ENCODE data around the gene PRDM11.

PRDM11 gene

GRCh38 chr11:45267052-45267451, 120.6 kb downstream of the PRDM11 start:
- in situ Hi-C loops (cut with HindIII; ENCODE audit: low sequenced_read_pairs): no loop called here

GRCh38 chr11:45267652-45268299, 121.3 kb downstream of the PRDM11 start:
- no peak overlapping the region for H3K4me3 ChIP-seq (ENCODE audit: low read depth, low read length)
- in situ Hi-C loops (cut with HindIII; ENCODE audit: low sequenced_read_pairs): no loop called here
- no peak for TF ChIP-seq CTCF (IDR thresholded peaks at IDR 0.05; ENCODE audit: low read depth, low read length, missing control alignments)
- DNase-seq (ENCODE audit: low read depth): no peak

More at GRCh38 chr11:45267052-45267451, 120.6 kb downstream of the PRDM11 start:
- no peak for TF ChIP-seq CTCF (IDR thresholded peaks at IDR 0.05; ENCODE audit: low read depth, low read length, missing control alignments)
- no peak overlapping the region for H3K4me3 ChIP-seq (ENCODE audit: low read depth, low read length)
- DNase-seq (ENCODE audit: low read depth): no peak

GRCh38 chr11:45269678-45270077, 123.2 kb downstream of the PRDM11 start:
- no peak for DNase-seq (ENCODE audit: low read depth)
- no peak for TF ChIP-seq CTCF (IDR thresholded peaks at IDR 0.05; ENCODE audit: low read depth, low read length, missing control alignments)
- in situ Hi-C loops (cut with HindIII; ENCODE audit: low sequenced_read_pairs): no loop called here
- no peak overlapping the region for H3K4me3 ChIP-seq (ENCODE audit: low read depth, low read length)

GRCh38 chr11:45270946-45271716, 124.7 kb downstream of the PRDM11 start:
- H3K4me3 ChIP-seq (ENCODE audit: low read depth, low read length): no peak overlapping the region
- no peak for TF ChIP-seq CTCF (IDR thresholded peaks at IDR 0.05; ENCODE audit: low read depth, low read length, missing control alignments)
- DNase-seq (ENCODE audit: low read depth): no peak
- in situ Hi-C loops (cut with HindIII; ENCODE audit: low sequenced_read_pairs): no loop called here

- in situ Hi-C loops (cut with HindIII; ENCODE audit: low sequenced_read_pairs): no loop called here
- H3K4me3 ChIP-seq (ENCODE audit: low read depth, low read length): no peak overlapping the region
- DNase-seq (ENCODE audit: low read depth): no peak
- no peak for TF ChIP-seq CTCF (IDR thresholded peaks at IDR 0.05; ENCODE audit: low read depth, low read length, missing control alignments)
These were observed 126.3 kb downstream of the PRDM11 start for GRCh38 chr11:45272701-45273100.

GRCh38 chr11:45273509-45273908, 127.1 kb downstream of the PRDM11 start:
- no peak overlapping the region for H3K4me3 ChIP-seq (ENCODE audit: low read depth, low read length)
- DNase-seq (ENCODE audit: low read depth): no peak
- TF ChIP-seq CTCF (IDR thresholded peaks at IDR 0.05; ENCODE audit: low read depth, low read length, missing control alignments): no peak
- in situ Hi-C loops (cut with HindIII; ENCODE audit: low sequenced_read_pairs): no loop called here

All from astrocyte of the cerebellum (primary cell).